Prostate gland (tissue), 2 donors: ENCODE measurements around the gene ZDHHC9.

ENCODE experiments used
- CTCF ChIP-seq, 4 experiments: fragments of 200-600 bp in 2 of 4; fragments of 450-650 bp in 2 of 4; sonication (generic) in 2 of 4; IDR thresholded peaks; 1 replicate in 3 of 4; 2 replicates in 1 of 4; pipeline ENCODE4 v1.5.1; 2016 to 2019; ENCODE audit warnings: antibody characterized with exemption in 4 of 4, mild to moderate bottlenecking in 2 of 4, moderate library complexity in 2 of 4
- POLR2A ChIP-seq: fragments of 450-650 bp; IDR thresholded peaks from one replicate; pipeline ENCODE4 v1.6.1; 2016; ENCODE audit warnings: antibody characterized with exemption, mild to moderate bottlenecking

- TF ChIP-seq CTCF (IDR thresholded peaks at IDR 0.05) (no peak), POLR2A (no peak)
These were observed 10.3 kb downstream of the ZDHHC9 start for GRCh38 chrX:129833153-129833990.
